HL-60 (cell line): ENCODE results near the gene CALHM6.

ENCODE experiments used
- DNase-seq, 2 experiments: peaks; one replicate each; pipeline ENCODE4 v3.0.0-alpha.2; 2010 to 2020; ENCODE audit warnings: low read depth in 1 of 2, low spot score in 1 of 2
- H3K27ac ChIP-seq: fragments of 250-450 bp; sonication (Bioruptor Pico); replicated peaks from 2 replicates; pipeline ENCODE4 v1.5.1; 2020; ENCODE audit warnings: mild to moderate bottlenecking, moderate library complexity
- H3K27me3 ChIP-seq: fragments of 250-450 bp; sonication (Bioruptor Pico); 2 replicates; pipeline ENCODE4 v1.5.1; 2021; ENCODE audit warnings: mild to moderate bottlenecking, moderate library complexity; ENCODE audit not compliant: insufficient read depth, poor library complexity, severe bottlenecking
- H3K4me3 ChIP-seq: replicated peaks from 2 replicates; pipeline ENCODE4 v1.5.1; 2011; ENCODE audit warnings: mild to moderate bottlenecking, control low read depth, low read length; ENCODE audit not compliant: insufficient read depth
- GABPA ChIP-seq: IDR thresholded peaks from 2 replicates; pipeline ENCODE4 v1.6.1; 2012; ENCODE audit warnings: low read depth
- POLR2AphosphoS5 ChIP-seq: IDR thresholded peaks from 2 replicates; pipeline ENCODE4 v1.6.1; 2012; ENCODE audit warnings: low read depth
- SPI1 ChIP-seq: IDR thresholded peaks from 2 replicates; pipeline ENCODE4 v1.6.1; 2012; ENCODE audit warnings: low read depth, mild to moderate bottlenecking, borderline replicate concordance
- TF ChIP-seq, protein P1 (sequence below): IDR thresholded peaks from one replicate; pipeline ENCODE4 v1.5.1; 2011; ENCODE audit warnings: low read length, control low read depth, inconsistent platforms; ENCODE audit not compliant: insufficient read depth
- TF ChIP-seq, protein P2 (sequence below): IDR thresholded peaks from 2 replicates; pipeline ENCODE4 v1.6.1; 2012; ENCODE audit warnings: low read depth; ENCODE audit not compliant: insufficient replicate concordance

CALHM6 gene

DNA sequence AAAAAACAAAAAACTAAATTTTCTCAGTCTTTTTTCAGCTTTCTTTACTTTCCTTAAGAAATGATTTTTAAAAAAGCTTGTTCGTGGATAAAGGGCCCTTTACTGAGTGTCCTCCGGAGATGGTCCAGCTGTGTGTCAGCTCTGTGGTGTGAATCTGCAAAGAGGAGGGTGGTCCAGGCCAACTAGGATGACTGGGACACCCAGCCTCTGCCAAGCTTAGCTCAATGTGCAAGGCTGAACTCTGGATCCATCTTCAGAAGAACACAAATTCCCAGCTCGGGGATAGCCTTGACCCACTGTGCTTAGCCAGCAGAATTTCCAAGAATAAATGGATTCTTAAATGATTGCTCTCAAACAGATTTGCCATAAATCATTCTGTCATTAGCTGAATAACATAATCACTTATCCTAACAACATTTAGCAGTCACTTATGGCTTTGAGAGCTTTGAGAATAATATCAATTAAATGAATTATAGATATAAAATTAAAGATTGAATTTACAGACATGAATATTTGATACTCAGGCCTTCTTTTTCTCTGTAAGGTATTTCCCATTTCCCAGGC lies 36.0 kb downstream of the CALHM6 start:
- no peak overlapping the region for H3K4me3 ChIP-seq
- DNase-seq, result no peak
- H3K27me3 ChIP-seq, result no peaks in the 10 kb centered on the region
- H3K27ac ChIP-seq, result no peak overlapping the region
- no peak for TF ChIP-seq POLR2AphosphoS5
- TF ChIP-seq, protein P1, sequence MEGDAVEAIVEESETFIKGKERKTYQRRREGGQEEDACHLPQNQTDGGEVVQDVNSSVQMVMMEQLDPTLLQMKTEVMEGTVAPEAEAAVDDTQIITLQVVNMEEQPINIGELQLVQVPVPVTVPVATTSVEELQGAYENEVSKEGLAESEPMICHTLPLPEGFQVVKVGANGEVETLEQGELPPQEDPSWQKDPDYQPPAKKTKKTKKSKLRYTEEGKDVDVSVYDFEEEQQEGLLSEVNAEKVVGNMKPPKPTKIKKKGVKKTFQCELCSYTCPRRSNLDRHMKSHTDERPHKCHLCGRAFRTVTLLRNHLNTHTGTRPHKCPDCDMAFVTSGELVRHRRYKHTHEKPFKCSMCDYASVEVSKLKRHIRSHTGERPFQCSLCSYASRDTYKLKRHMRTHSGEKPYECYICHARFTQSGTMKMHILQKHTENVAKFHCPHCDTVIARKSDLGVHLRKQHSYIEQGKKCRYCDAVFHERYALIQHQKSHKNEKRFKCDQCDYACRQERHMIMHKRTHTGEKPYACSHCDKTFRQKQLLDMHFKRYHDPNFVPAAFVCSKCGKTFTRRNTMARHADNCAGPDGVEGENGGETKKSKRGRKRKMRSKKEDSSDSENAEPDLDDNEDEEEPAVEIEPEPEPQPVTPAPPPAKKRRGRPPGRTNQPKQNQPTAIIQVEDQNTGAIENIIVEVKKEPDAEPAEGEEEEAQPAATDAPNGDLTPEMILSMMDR, result no peak
- no peak for TF ChIP-seq SPI1
- no peak for TF ChIP-seq GABPA
- TF ChIP-seq, protein P2, sequence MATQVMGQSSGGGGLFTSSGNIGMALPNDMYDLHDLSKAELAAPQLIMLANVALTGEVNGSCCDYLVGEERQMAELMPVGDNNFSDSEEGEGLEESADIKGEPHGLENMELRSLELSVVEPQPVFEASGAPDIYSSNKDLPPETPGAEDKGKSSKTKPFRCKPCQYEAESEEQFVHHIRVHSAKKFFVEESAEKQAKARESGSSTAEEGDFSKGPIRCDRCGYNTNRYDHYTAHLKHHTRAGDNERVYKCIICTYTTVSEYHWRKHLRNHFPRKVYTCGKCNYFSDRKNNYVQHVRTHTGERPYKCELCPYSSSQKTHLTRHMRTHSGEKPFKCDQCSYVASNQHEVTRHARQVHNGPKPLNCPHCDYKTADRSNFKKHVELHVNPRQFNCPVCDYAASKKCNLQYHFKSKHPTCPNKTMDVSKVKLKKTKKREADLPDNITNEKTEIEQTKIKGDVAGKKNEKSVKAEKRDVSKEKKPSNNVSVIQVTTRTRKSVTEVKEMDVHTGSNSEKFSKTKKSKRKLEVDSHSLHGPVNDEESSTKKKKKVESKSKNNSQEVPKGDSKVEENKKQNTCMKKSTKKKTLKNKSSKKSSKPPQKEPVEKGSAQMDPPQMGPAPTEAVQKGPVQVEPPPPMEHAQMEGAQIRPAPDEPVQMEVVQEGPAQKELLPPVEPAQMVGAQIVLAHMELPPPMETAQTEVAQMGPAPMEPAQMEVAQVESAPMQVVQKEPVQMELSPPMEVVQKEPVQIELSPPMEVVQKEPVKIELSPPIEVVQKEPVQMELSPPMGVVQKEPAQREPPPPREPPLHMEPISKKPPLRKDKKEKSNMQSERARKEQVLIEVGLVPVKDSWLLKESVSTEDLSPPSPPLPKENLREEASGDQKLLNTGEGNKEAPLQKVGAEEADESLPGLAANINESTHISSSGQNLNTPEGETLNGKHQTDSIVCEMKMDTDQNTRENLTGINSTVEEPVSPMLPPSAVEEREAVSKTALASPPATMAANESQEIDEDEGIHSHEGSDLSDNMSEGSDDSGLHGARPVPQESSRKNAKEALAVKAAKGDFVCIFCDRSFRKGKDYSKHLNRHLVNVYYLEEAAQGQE, result no peak

GRCh38 chr6:116500969-116501433 lies 39.8 kb downstream of the CALHM6 start:
- TF ChIP-seq, protein P2, result no peak
- TF ChIP-seq SPI1 (no peak), POLR2AphosphoS5 (no peak), GABPA (no peak)
- TF ChIP-seq, protein P1, result no peak
- DNase-seq, result no peak
- Histone ChIP-seq H3K27ac (no peak overlapping the region), H3K27me3 (no peaks in the 10 kb centered on the region), H3K4me3 (no peak overlapping the region)

- DNase-seq, result no peak
- Histone ChIP-seq H3K4me3 (no peak overlapping the region), H3K27me3 (no peaks in the 10 kb centered on the region), H3K27ac (no peak overlapping the region)
- TF ChIP-seq SPI1, result no peak
- TF ChIP-seq, protein P1, result no peak
- TF ChIP-seq, protein P2, result no peak
- TF ChIP-seq GABPA, result no peak
- no peak for TF ChIP-seq POLR2AphosphoS5
Observed at GRCh38 chr6:116507324-116507723, 46.1 kb downstream of the CALHM6 start.
